Type B pancreatic cell (in vitro differentiated cells): ENCODE results near the gene PRR14. TPM values are rescaled to one million over a fixed set of nuclear protein-coding genes. Genes with fewer than 3 reads are reported as not detected.

Experiments used
- DNase-seq: peaks from one replicate; pipeline ENCODE4 v3.0.0; 2021; ENCODE audit warnings: mixed read lengths; ENCODE audit not compliant: unreplicated experiment; ENCODE audit errors: extremely low spot score
- H3K27ac Mint-ChIP-seq: 2 replicates; pipeline ENCODE4 v1.8.0; 2021; ENCODE audit warnings: mild to moderate bottlenecking, mixed read lengths
- H3K27me3 Mint-ChIP-seq: 2 replicates; pipeline ENCODE4 v1.8.0; 2021; ENCODE audit warnings: mixed read lengths
- H3K36me3 Mint-ChIP-seq: 2 replicates; pipeline ENCODE4 v1.8.0; 2021; ENCODE audit warnings: mixed read lengths
- H3K4me1 Mint-ChIP-seq: one replicate; pipeline ENCODE4 v1.8.0; 2021; ENCODE audit warnings: mixed read lengths; ENCODE audit not compliant: unreplicated experiment
- H3K4me3 Mint-ChIP-seq: 2 replicates; pipeline ENCODE4 v1.8.0; 2021; ENCODE audit warnings: mild to moderate bottlenecking, mixed read lengths
- H3K9me3 Mint-ChIP-seq: 2 replicates; pipeline ENCODE4 v1.8.0; 2021; ENCODE audit warnings: mixed read lengths
- total RNA-seq: library from RNA; stranded (reverse); gene quantifications from 2 replicates; pipeline ENCODE4 v1.2.1, GENCODE V29; 2021; ENCODE audit warnings: low replicate concordance
- TF ChIP-seq, protein P1 (sequence below): fragments of 200-600 bp; sonication (generic); conservative IDR thresholded peaks from 2 replicates; pipeline ENCODE4 v1.5.0; 2021; ENCODE audit warnings: antibody characterized with exemption, mild to moderate bottlenecking

PRR14 gene
- total RNA-seq, 1 donor from 2014 or later: 45.0 TPM

- Mint-ChIP-seq H3K27me3 (no peaks in the 10 kb centered on the region), H3K36me3 (no peaks in the 10 kb centered on the region), H3K27ac (no peak overlapping the region), H3K4me1 (no peaks in the 10 kb centered on the region), H3K9me3 (no peaks in the 10 kb centered on the region), H3K4me3 (no peak overlapping the region)
- DNase-seq: no peak
- TF ChIP-seq, protein P1, sequence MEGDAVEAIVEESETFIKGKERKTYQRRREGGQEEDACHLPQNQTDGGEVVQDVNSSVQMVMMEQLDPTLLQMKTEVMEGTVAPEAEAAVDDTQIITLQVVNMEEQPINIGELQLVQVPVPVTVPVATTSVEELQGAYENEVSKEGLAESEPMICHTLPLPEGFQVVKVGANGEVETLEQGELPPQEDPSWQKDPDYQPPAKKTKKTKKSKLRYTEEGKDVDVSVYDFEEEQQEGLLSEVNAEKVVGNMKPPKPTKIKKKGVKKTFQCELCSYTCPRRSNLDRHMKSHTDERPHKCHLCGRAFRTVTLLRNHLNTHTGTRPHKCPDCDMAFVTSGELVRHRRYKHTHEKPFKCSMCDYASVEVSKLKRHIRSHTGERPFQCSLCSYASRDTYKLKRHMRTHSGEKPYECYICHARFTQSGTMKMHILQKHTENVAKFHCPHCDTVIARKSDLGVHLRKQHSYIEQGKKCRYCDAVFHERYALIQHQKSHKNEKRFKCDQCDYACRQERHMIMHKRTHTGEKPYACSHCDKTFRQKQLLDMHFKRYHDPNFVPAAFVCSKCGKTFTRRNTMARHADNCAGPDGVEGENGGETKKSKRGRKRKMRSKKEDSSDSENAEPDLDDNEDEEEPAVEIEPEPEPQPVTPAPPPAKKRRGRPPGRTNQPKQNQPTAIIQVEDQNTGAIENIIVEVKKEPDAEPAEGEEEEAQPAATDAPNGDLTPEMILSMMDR: no peak
These were observed 27.8 kb downstream of the PRR14 start for GRCh38 chr16:30678586-30678970.

DNA sequence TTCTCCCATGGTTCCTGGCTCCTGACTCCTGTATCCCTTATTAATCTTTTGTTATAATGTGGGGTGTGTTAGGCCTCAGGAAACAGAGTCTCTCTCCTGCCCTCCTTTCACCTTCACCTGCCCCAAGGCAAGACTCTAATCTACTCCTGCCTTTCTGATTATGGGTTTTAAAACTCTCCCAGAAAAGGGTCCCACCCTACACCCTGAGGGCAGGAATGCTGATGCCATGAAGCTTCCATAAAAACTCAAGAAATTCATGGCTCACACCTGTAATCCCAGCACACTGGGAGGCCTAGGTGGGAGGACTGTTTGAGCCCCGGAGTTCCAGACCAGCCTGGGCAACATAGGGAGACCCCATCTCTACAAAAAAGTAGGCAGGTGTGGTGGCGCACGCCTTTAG, 29.6 kb downstream of the PRR14 start:
- Mint-ChIP-seq H3K27ac (no peak overlapping the region), H3K4me1 (no peaks in the 10 kb centered on the region), H3K9me3 (no peaks in the 10 kb centered on the region), H3K36me3 (no peaks in the 10 kb centered on the region), H3K27me3 (no peaks in the 10 kb centered on the region), H3K4me3 (no peak overlapping the region)
- DNase-seq: no peak
- TF ChIP-seq, protein P1: no peak

GRCh38 chr16:30688701-30689100, 37.9 kb downstream of the PRR14 start:
- no peak overlapping the region for H3K4me3 Mint-ChIP-seq
- H3K4me1 Mint-ChIP-seq: no peaks in the 10 kb centered on the region

GRCh38 chr16:30691907-30692306, 41.1 kb downstream of the PRR14 start:
- no peaks in the 10 kb centered on the region for H3K36me3 Mint-ChIP-seq
- no peak for DNase-seq
- H3K27ac Mint-ChIP-seq: peak overlapping the region; percentile 15
- H3K4me3 Mint-ChIP-seq: no peak overlapping the region
- H3K27me3 Mint-ChIP-seq: peaks cover 3% of the 10 kb centered on the region
- no peaks in the 10 kb centered on the region for H3K9me3 Mint-ChIP-seq
- TF ChIP-seq, protein P1: no peak
- no peaks in the 10 kb centered on the region for H3K4me1 Mint-ChIP-seq

More at GRCh38 chr16:30688701-30689100, 37.9 kb downstream of the PRR14 start:
- TF ChIP-seq, protein P1: no peak
- no peak for DNase-seq
- Mint-ChIP-seq H3K9me3 (no peaks in the 10 kb centered on the region), H3K27ac (no peak overlapping the region), H3K36me3 (no peaks in the 10 kb centered on the region), H3K27me3 (peaks cover 3% of the 10 kb centered on the region)

DNA sequence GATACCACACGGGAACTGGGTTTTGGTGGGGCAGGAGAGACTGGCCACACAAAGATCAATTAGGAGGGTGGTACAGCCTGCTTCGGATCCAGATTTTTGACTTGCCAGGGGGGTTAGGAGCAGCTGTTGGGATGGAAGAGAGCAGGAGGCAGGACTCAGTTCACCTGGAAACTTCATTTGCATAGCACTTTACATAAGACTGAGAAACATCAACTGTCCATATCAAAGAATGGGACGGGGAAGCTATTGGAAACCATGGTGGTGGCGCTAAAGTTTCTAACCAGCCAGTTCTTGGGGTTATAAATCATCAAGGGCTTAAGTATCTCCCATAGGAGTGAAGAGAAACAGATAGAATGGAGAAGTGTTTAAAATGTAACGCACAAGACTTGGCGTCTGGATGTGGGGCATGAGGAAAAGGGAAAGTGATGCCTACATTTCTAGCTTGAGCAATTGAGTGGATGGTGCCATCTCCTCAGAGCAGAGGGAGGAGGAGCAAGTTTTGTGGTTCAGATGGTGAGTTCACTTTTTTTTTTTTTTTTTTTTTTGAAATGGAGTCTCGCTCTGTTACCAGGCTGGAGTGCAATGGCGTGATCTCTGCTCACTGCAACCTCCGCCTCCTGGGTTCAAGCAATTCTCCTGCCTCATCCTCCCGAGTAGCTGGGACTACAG, 41.8 kb downstream of the PRR14 start:
- H3K27me3 Mint-ChIP-seq: peaks cover 3% of the 10 kb centered on the region
- no peaks in the 10 kb centered on the region for H3K4me1 Mint-ChIP-seq
- no peaks in the 10 kb centered on the region for H3K9me3 Mint-ChIP-seq
- TF ChIP-seq, protein P1: no peak
- DNase-seq: no peak
- peak overlapping the region; percentile 11 for H3K27ac Mint-ChIP-seq
- no peak overlapping the region for H3K4me3 Mint-ChIP-seq
- no peaks in the 10 kb centered on the region for H3K36me3 Mint-ChIP-seq
